ENCODE measurements around the gene DAAM2. TPM values are rescaled to one million over a fixed set of nuclear protein-coding genes. Genes with fewer than 3 reads are reported as not detected.

DAAM2 gene
- polyA plus RNA-seq, 1 of the 3 experiments (the other 2 are of a cell fraction) = 0.20 TPM

GRCh38 chr6:39812496-39812852 lies 20.3 kb downstream of the DAAM2 start:
- Histone ChIP-seq H3K79me2 (ENCODE audit: insufficient read depth) (no peaks in the 10 kb centered on the region), H3K9me3 (no peaks in the 10 kb centered on the region), H3K27me3 (ENCODE audit: insufficient read depth) (no peaks in the 10 kb centered on the region), H2AFZ (ENCODE audit: low read depth) (no peak overlapping the region), H3K9me2 (no peaks in the 10 kb centered on the region), H3K4me1 (ENCODE audit: control insufficient read depth in 1 of 2, insufficient read depth in 2 of 2, low read depth in 1 of 2, low read length in 1 of 2) (no peaks in the 10 kb centered on the region; a peak in 1 of 4 replicates), H3K36me3 (replicated peaks in 1 of 2; ENCODE audit: control insufficient read depth in 1 of 2, insufficient read depth in 2 of 2, low read length in 1 of 2) (no peaks in the 10 kb centered on the region), H3K9ac (no peak overlapping the region), H3F3A (replicated peaks; ENCODE audit: insufficient read depth) (no peaks in the 10 kb centered on the region), H4K20me1 (ENCODE audit: insufficient read depth) (no peaks in the 10 kb centered on the region), H3K4me3 (ENCODE audit: low read depth in 2 of 2, low read length in 1 of 2) (no peak overlapping the region), H3K27ac (ENCODE audit: low read depth in 2 of 2, low read length in 1 of 2) (no peak overlapping the region), H3K4me2 (no peak overlapping the region)
- POLR2A ChIA-PET = no interaction called here
- no peak for TF ChIP-seq EP300 (IDR thresholded peaks at IDR 0.05; ENCODE audit: borderline replicate concordance in 1 of 2, low read depth in 1 of 2, low read length in 1 of 2)
- TF ChIP-seq GATA2 (CRISPR knock-in tag; IDR thresholded peaks at IDR 0.05) = no peak
- no peak for TF ChIP-seq REST (IDR thresholded peaks at IDR 0.05; ENCODE audit: low read depth, low read length)
- no peak for TF ChIP-seq MEF2A (IDR thresholded peaks at IDR 0.05; ENCODE audit: borderline replicate concordance, low read depth)
- no peak for TF ChIP-seq FOXM1 (IDR thresholded peaks at IDR 0.05; ENCODE audit: low read depth)
- no peak for TF ChIP-seq POLR2AphosphoS5 (IDR thresholded peaks at IDR 0.05; ENCODE audit: low read depth, low read length)
- TF ChIP-seq IRF3 (IDR thresholded peaks at IDR 0.05; ENCODE audit: low read depth, low read length) = no peak
- no peak for TF ChIP-seq USF2 (IDR thresholded peaks at IDR 0.05; ENCODE audit: borderline replicate concordance, low read depth, low read length)
- TF ChIP-seq CTCF (IDR thresholded peaks at IDR 0.05) = no peak
- TF ChIP-seq NRF1 (IDR thresholded peaks at IDR 0.05; ENCODE audit: low read depth, low read length) = no peak
- TF ChIP-seq NFIC (IDR thresholded peaks at IDR 0.05; ENCODE audit: borderline replicate concordance) = no peak
- TF ChIP-seq RFX5 (IDR thresholded peaks at IDR 0.05; ENCODE audit: low read length) = no peak
- no peak for TF ChIP-seq TAF1 (IDR thresholded peaks at IDR 0.05; ENCODE audit: borderline replicate concordance, low read depth, low read length)
- no peak for TF ChIP-seq MAX (IDR thresholded peaks at IDR 0.05; ENCODE audit: low read depth)
- CTCF ChIA-PET = no interaction called here
- DNase-seq = no peak
- WGBS (ENCODE audit: low lambda C conversion rate) = 23% methylated on average over 2 of the region's 2 CpGs
